IMR-90 (cell line): ENCODE measurements around the gene ADAM20. TPM values are rescaled to one million over a fixed set of nuclear protein-coding genes. Genes with fewer than 3 reads are reported as not detected.

Source experiments
- ATAC-seq: fragments of 200-7000 bp; cut with Tn5 transposase; 2 replicates; pipeline ENCODE4 v1.9.1; 2020; ENCODE audit warnings: low read depth, mild to moderate bottlenecking, moderate library complexity
- BruUV-seq: library from RNA; stranded (reverse); fragments of 400-500 nt; replicated peaks from 2 replicates; lab custom pipeline; 2021; lab: Mats Ljungman, UMichigan
- CTCF ChIA-PET: fragments of 300-600 bp; formaldehyde crosslinking; extraction: SDS; loops from one replicate; lab custom pipeline; 2021; ENCODE audit warnings: antibody characterized with exemption; lab: Yijun Ruan, JAX
- POLR2A ChIA-PET: fragments of 300-600 bp; sonication (Branson Sonifier 250); formaldehyde crosslinking; loops from one replicate; lab custom pipeline; 2022; ENCODE audit warnings: antibody characterized with exemption; ENCODE audit not compliant: unreplicated experiment; lab: Charles Lee
- DNase-seq: peaks from one replicate; pipeline ENCODE4 v3.0.0; 2013
- H2AFZ ChIP-seq: replicated peaks from 2 replicates; pipeline ENCODE3; 2013; ENCODE audit warnings: low read length, mild to moderate bottlenecking; ENCODE audit not compliant: poor library complexity
- H2AK5ac ChIP-seq: 2 replicates; pipeline ENCODE4 v1.6.1; 2013; ENCODE audit warnings: low read depth, low read length, inconsistent platforms
- H2AK9ac ChIP-seq: replicated peaks from 2 replicates; pipeline ENCODE3; 2013; ENCODE audit warnings: mild to moderate bottlenecking, low read depth, low read length, moderate library complexity; ENCODE audit not compliant: poor library complexity
- H2BK120ac ChIP-seq: 2 replicates; pipeline ENCODE4 v1.6.1; 2013; ENCODE audit warnings: low read depth, low read length, inconsistent platforms
- H2BK15ac ChIP-seq: 3 replicates; pipeline ENCODE4 v1.6.1; 2013; ENCODE audit warnings: low read depth, low read length, inconsistent platforms
- H2BK20ac ChIP-seq: 2 replicates; pipeline ENCODE4 v1.6.1; 2013; ENCODE audit warnings: low read depth, mild to moderate bottlenecking, inconsistent platforms, low read length, moderate library complexity
- H2BK5ac ChIP-seq: 2 replicates; pipeline ENCODE4 v1.6.1; 2013; ENCODE audit warnings: mild to moderate bottlenecking, low read depth, low read length, inconsistent platforms; ENCODE audit not compliant: poor library complexity, severe bottlenecking
- H3K14ac ChIP-seq: replicated peaks from 2 replicates; pipeline ENCODE4 v1.6.1; 2013; ENCODE audit warnings: low read depth, low read length, inconsistent platforms
- H3K18ac ChIP-seq: 2 replicates; pipeline ENCODE4 v1.6.1; 2013; ENCODE audit warnings: low read depth, low read length, control low read depth
- H3K23ac ChIP-seq: 2 replicates; pipeline ENCODE4 v1.6.1; 2013; ENCODE audit warnings: low read depth, low read length, inconsistent platforms
- H3K27ac ChIP-seq: 2 replicates; pipeline ENCODE4 v1.5.1; 2013; ENCODE audit warnings: mild to moderate bottlenecking, control low read depth, low read length; ENCODE audit not compliant: insufficient read depth
- H3K27me3 ChIP-seq: 2 replicates; pipeline ENCODE4 v1.6.1; 2013; ENCODE audit warnings: low read length; ENCODE audit not compliant: control insufficient read depth, insufficient read depth
- H3K36me3 ChIP-seq: 2 replicates; pipeline ENCODE4 v1.6.1; 2013; ENCODE audit warnings: low read length, mixed read lengths; ENCODE audit not compliant: control insufficient read depth, insufficient read depth
- H3K4ac ChIP-seq: 2 replicates; pipeline ENCODE4 v1.6.1; 2013; ENCODE audit warnings: low read depth, low read length, inconsistent platforms
- H3K4me1 ChIP-seq: 2 replicates; pipeline ENCODE4 v1.6.1; 2013; ENCODE audit warnings: low read length, mixed read lengths; ENCODE audit not compliant: control insufficient read depth, insufficient read depth
- H3K4me2 ChIP-seq: 2 replicates; pipeline ENCODE4 v1.6.1; 2013; ENCODE audit warnings: low read depth, mild to moderate bottlenecking, control low read depth, low read length, moderate library complexity
- H3K4me3 ChIP-seq: 2 replicates; pipeline ENCODE4 v1.5.1; 2013; ENCODE audit warnings: low read depth, mild to moderate bottlenecking, control low read depth, low read length, moderate library complexity; ENCODE audit not compliant: insufficient read depth
- H3K56ac ChIP-seq: 2 replicates; pipeline ENCODE4 v1.6.1; 2013; ENCODE audit warnings: low read length, inconsistent platforms; ENCODE audit not compliant: insufficient read depth; ENCODE audit errors: extremely low read depth
- H3K79me1 ChIP-seq, 2 experiments: 2 replicates each; pipeline ENCODE4 v1.6.1; 2013; ENCODE audit warnings: low read length in 2 of 2, inconsistent platforms in 1 of 2, low read depth in 1 of 2
- H3K9ac ChIP-seq: 2 replicates; pipeline ENCODE4 v1.6.1; 2013; ENCODE audit warnings: low read depth, low read length, control low read depth
- H3K9me1 ChIP-seq: 2 replicates; pipeline ENCODE4 v1.6.1; 2013; ENCODE audit warnings: low read length, inconsistent platforms; ENCODE audit not compliant: insufficient read depth
- H3K9me3 ChIP-seq: 2 replicates; pipeline ENCODE4 v1.6.1; 2013; ENCODE audit warnings: low read length; ENCODE audit not compliant: control insufficient read depth, insufficient read depth
- H4K20me1 ChIP-seq: 2 replicates; pipeline ENCODE4 v1.6.1; 2013; ENCODE audit warnings: low read length, inconsistent platforms; ENCODE audit not compliant: insufficient read depth
- H4K5ac ChIP-seq: 2 replicates; pipeline ENCODE4 v1.6.1; 2013; ENCODE audit warnings: mild to moderate bottlenecking, low read depth, low read length, control low read depth
- H4K8ac ChIP-seq, 2 experiments: 2 replicates each; pipeline ENCODE4 v1.6.1; 2013; ENCODE audit warnings: low read depth in 2 of 2, low read length in 2 of 2, control low read depth in 1 of 2, inconsistent platforms in 1 of 2
- H4K91ac ChIP-seq: 2 replicates; pipeline ENCODE4 v1.6.1; 2013; ENCODE audit warnings: low read depth, low read length, inconsistent platforms; ENCODE audit not compliant: insufficient read depth
- BHLHE40 ChIP-seq: fragments of 150-350 bp; IDR thresholded peaks from 2 replicates; pipeline ENCODE4 v1.6.1; 2016; ENCODE audit warnings: mild to moderate bottlenecking, low read depth, low read length
- CEBPB ChIP-seq: IDR thresholded peaks from 2 replicates; pipeline ENCODE4 v1.6.1; 2012; ENCODE audit warnings: low read depth, low read length, improper control_type of control experiment
- CHD1 ChIP-seq: IDR thresholded peaks from 2 replicates; pipeline ENCODE4 v1.6.1; 2012; ENCODE audit warnings: low read depth, low read length, improper control_type of control experiment
- FOS ChIP-seq: fragments of 150-350 bp; IDR thresholded peaks from 2 replicates; pipeline ENCODE4 v1.6.1; 2016; ENCODE audit warnings: low read depth, low read length
- MAFK ChIP-seq: IDR thresholded peaks from 2 replicates; pipeline ENCODE4 v1.6.1; 2012; ENCODE audit warnings: low read depth, low read length, improper control_type of control experiment
- MAZ ChIP-seq: IDR thresholded peaks from 2 replicates; pipeline ENCODE4 v1.6.1; 2012; ENCODE audit warnings: low read depth, mild to moderate bottlenecking, low read length, improper control_type of control experiment, moderate library complexity, borderline replicate concordance
- MXI1 ChIP-seq: IDR thresholded peaks from 2 replicates; pipeline ENCODE4 v1.6.1; 2012; ENCODE audit warnings: low read depth, mild to moderate bottlenecking, low read length, moderate library complexity, borderline replicate concordance
- NFE2L2 ChIP-seq: fragments of 150-350 bp; IDR thresholded peaks from 2 replicates; pipeline ENCODE4 v1.6.1; 2016; ENCODE audit warnings: low read depth, mild to moderate bottlenecking, low read length
- POLR2A ChIP-seq: IDR thresholded peaks from 2 replicates; pipeline ENCODE4 v1.6.1; 2012; ENCODE audit warnings: mild to moderate bottlenecking, low read depth, low read length
- RAD21 ChIP-seq: IDR thresholded peaks from 2 replicates; pipeline ENCODE4 v1.6.1; 2012; ENCODE audit warnings: low read length, improper control_type of control experiment
- RCOR1 ChIP-seq: IDR thresholded peaks from 2 replicates; pipeline ENCODE4 v1.6.1; 2012; ENCODE audit warnings: mild to moderate bottlenecking, low read length, improper control_type of control experiment; ENCODE audit not compliant: insufficient replicate concordance
- RFX5 ChIP-seq: IDR thresholded peaks from 2 replicates; pipeline ENCODE4 v1.8.0; 2012; ENCODE audit warnings: low read depth, mild to moderate bottlenecking, low read length, moderate library complexity
- SMC3 ChIP-seq: fragments of 150-350 bp; IDR thresholded peaks from 2 replicates; pipeline ENCODE4 v1.6.1; 2016; ENCODE audit warnings: low read depth, mild to moderate bottlenecking, antibody characterized with exemption, low read length, moderate library complexity
- WGBS, 2 experiments: methylation state at CpG; one replicate each; pipeline versions ENCODE4 v1.1.5 to v1.1.7; 2013; ENCODE audit warnings: missing lambda C conversion rate in 2 of 2; ENCODE audit not compliant: insufficient read length in 1 of 2; ENCODE audit errors: extremely low coverage in 2 of 2; 5-methylcytosine and 5-hydroxymethylcytosine counted together
- dilution Hi-C: fragments of 300-500 bp; cut with HindIII; formaldehyde crosslinking; loops from one replicate; pipeline ENCODE4 v1.14.3; 2018; ENCODE audit warnings: low sequenced_read_pairs; ENCODE audit not compliant: unreplicated experiment
- in situ Hi-C: fragments of 300-500 bp; cut with MboI; formaldehyde crosslinking; loops from 3 replicates; pipeline ENCODE4 v1.14.3; 2019; ENCODE audit warnings: low sequenced_read_pairs, inconsistent platforms, mixed read lengths
- intact Hi-C: fragments of 100-400 bp; cut with micrococcal nuclease; formaldehyde crosslinking; loops from 2 replicates; pipeline ENCODE4 v1.10.0; 2022
- polyA plus RNA-seq, 3 experiments: library from polyadenylated mRNA; depleted of rRNA; stranded (reverse); fragments of >200 nt; gene quantifications; 2 replicates each; pipeline ENCODE4 v1.2.3, GENCODE V29; 2012; ENCODE audit warnings: low replicate concordance in 1 of 3
- total RNA-seq: library from RNA; depleted of rRNA; stranded (reverse); fragments of >200 nt; gene quantifications from 2 replicates; pipeline ENCODE4 v1.2.3, GENCODE V29; 2012
- TF ChIP-seq, protein P1 (sequence below): fragments of 150-350 bp; IDR thresholded peaks from 2 replicates; pipeline ENCODE4 v1.6.1; 2017; ENCODE audit warnings: mild to moderate bottlenecking, antibody characterized with exemption, low read length, low read depth
- TF ChIP-seq, protein P2 (sequence below): conservative IDR thresholded peaks from 2 replicates; pipeline ENCODE4 v1.5.1; 2012; ENCODE audit warnings: mild to moderate bottlenecking, low read depth, low read length, improper control_type of control experiment
- TF ChIP-seq, protein P3 (sequence below): fragments of 150-350 bp; IDR thresholded peaks from 2 replicates; pipeline ENCODE4 v1.6.1; 2016; ENCODE audit warnings: low read depth, mild to moderate bottlenecking, low read length, moderate library complexity, borderline replicate concordance

ADAM20 gene
- total and polyA plus RNA-seq, 2 of the 4 experiments (the other 2 are of a cell fraction) = 0.03 to 0.18 TPM

DNA sequence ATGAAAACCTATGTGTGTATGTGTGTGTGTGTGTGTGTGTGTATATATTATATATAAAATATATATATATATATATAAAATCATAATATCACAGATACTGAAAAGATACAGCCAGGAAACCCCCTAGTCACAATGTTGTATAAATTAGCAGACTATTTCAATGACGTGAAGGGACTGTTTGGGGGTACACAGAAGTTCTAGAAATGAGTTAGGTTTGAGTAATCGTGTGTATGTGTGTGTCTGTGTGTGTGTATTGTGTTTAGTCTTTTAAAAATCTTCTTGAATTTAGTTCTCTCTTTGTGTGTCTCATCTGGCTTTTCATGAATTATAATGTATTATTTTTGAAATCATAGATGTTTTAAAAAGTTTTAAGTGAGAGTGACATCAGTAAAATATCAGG is 61.0 kb downstream of the ADAM20 start:
- no peak overlapping the region for H4K91ac ChIP-seq
- no TSS peak for BruUV-seq
- no peak overlapping the region for H3K56ac ChIP-seq
- H4K20me1 ChIP-seq = no peaks in the 10 kb centered on the region
- ChIA-PET POLR2A (no interaction called here), CTCF (no interaction called here)
- H2BK20ac ChIP-seq = no peak overlapping the region
- no peak overlapping the region for H2BK15ac ChIP-seq
- in situ Hi-C loops (no loop called here), intact Hi-C loops (no loop called here), dilution Hi-C loops (no loop called here)
- ATAC-seq = no peak
- H2BK120ac ChIP-seq = no peak overlapping the region
- TF ChIP-seq CHD1 = no peak
- TF ChIP-seq MAZ = no peak
- TF ChIP-seq, protein P1, sequence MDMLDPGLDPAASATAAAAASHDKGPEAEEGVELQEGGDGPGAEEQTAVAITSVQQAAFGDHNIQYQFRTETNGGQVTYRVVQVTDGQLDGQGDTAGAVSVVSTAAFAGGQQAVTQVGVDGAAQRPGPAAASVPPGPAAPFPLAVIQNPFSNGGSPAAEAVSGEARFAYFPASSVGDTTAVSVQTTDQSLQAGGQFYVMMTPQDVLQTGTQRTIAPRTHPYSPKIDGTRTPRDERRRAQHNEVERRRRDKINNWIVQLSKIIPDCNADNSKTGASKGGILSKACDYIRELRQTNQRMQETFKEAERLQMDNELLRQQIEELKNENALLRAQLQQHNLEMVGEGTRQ = no peak
- TF ChIP-seq CEBPB = no peak
- TF ChIP-seq RFX5 = no peak
- TF ChIP-seq RAD21 = no peak
- TF ChIP-seq SMC3 = no peak
- TF ChIP-seq NFE2L2 = no peak
- no peak for TF ChIP-seq MAFK
- no peak for TF ChIP-seq BHLHE40
- TF ChIP-seq MXI1 = no peak
- TF ChIP-seq RCOR1 = no peak
- no peak for TF ChIP-seq FOS
- TF ChIP-seq, protein P2, sequence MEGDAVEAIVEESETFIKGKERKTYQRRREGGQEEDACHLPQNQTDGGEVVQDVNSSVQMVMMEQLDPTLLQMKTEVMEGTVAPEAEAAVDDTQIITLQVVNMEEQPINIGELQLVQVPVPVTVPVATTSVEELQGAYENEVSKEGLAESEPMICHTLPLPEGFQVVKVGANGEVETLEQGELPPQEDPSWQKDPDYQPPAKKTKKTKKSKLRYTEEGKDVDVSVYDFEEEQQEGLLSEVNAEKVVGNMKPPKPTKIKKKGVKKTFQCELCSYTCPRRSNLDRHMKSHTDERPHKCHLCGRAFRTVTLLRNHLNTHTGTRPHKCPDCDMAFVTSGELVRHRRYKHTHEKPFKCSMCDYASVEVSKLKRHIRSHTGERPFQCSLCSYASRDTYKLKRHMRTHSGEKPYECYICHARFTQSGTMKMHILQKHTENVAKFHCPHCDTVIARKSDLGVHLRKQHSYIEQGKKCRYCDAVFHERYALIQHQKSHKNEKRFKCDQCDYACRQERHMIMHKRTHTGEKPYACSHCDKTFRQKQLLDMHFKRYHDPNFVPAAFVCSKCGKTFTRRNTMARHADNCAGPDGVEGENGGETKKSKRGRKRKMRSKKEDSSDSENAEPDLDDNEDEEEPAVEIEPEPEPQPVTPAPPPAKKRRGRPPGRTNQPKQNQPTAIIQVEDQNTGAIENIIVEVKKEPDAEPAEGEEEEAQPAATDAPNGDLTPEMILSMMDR = no peak
- TF ChIP-seq, protein P3, sequence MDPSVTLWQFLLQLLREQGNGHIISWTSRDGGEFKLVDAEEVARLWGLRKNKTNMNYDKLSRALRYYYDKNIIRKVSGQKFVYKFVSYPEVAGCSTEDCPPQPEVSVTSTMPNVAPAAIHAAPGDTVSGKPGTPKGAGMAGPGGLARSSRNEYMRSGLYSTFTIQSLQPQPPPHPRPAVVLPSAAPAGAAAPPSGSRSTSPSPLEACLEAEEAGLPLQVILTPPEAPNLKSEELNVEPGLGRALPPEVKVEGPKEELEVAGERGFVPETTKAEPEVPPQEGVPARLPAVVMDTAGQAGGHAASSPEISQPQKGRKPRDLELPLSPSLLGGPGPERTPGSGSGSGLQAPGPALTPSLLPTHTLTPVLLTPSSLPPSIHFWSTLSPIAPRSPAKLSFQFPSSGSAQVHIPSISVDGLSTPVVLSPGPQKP = no peak
- no peak for TF ChIP-seq POLR2A
- H3K4me2 ChIP-seq = no peak overlapping the region
- H3K9me1 ChIP-seq = no peaks in the 10 kb centered on the region
- H3K79me1 ChIP-seq = no peaks in the 10 kb centered on the region
- no peak overlapping the region for H3K27ac ChIP-seq
- H2AK5ac ChIP-seq = no peak overlapping the region
- no peaks in the 10 kb centered on the region for H3K27me3 ChIP-seq
- DNase-seq = no peak
- H3K14ac ChIP-seq = no peak overlapping the region
- no peaks in the 10 kb centered on the region for H3K36me3 ChIP-seq
- WGBS, 2 experiments = no CpG with 5 or more reads among the region's 2 CpGs
- H2AK9ac ChIP-seq = no peak overlapping the region
- no peak overlapping the region for H4K8ac ChIP-seq
- H3K9me3 ChIP-seq = no peaks in the 10 kb centered on the region
- H3K18ac ChIP-seq = no peak overlapping the region
- no peak overlapping the region for H3K4ac ChIP-seq
- no peak overlapping the region for H2AFZ ChIP-seq
- H2BK5ac ChIP-seq = no peak overlapping the region
- no peak overlapping the region for H3K9ac ChIP-seq
- H3K4me1 ChIP-seq = no peaks in the 10 kb centered on the region
- H3K23ac ChIP-seq = no peak overlapping the region
- no peak overlapping the region for H3K4me3 ChIP-seq
- H4K5ac ChIP-seq = no peak overlapping the region
